Fibroblast of lung (primary cell): ENCODE measurements around the gene TLX2. TPM values are rescaled to one million over a fixed set of nuclear protein-coding genes. Genes with fewer than 3 reads are reported as not detected.

Experiments
- DNase-seq, 2 donors: peaks; one replicate each; pipeline versions ENCODE4 v3.0.0 to v3.0.0-alpha.2; 2010; ENCODE audit warnings: low read depth in 2 of 2
- H2AFZ ChIP-seq: 2 replicates; pipeline ENCODE4 v1.5.1; 2012; ENCODE audit warnings: low read length, control low read depth, inconsistent platforms
- H3K27ac ChIP-seq: 2 replicates; pipeline ENCODE4 v1.5.1; 2011; ENCODE audit warnings: low read length, control low read depth; ENCODE audit not compliant: insufficient read depth
- H3K27me3 ChIP-seq: 2 replicates; pipeline ENCODE4 v1.5.1; 2011; ENCODE audit warnings: mild to moderate bottlenecking, low read length; ENCODE audit not compliant: control insufficient read depth, insufficient read depth
- H3K36me3 ChIP-seq: 2 replicates; pipeline ENCODE4 v1.5.1; 2011; ENCODE audit warnings: low read length; ENCODE audit not compliant: control insufficient read depth, insufficient read depth
- H3K4me1 ChIP-seq: 2 replicates; pipeline ENCODE4 v1.5.1; 2011; ENCODE audit warnings: low read length; ENCODE audit not compliant: control insufficient read depth, insufficient read depth; ENCODE audit errors: extremely low read depth
- H3K4me2 ChIP-seq: 2 replicates; pipeline ENCODE4 v1.5.1; 2011; ENCODE audit warnings: low read length, control low read depth; ENCODE audit not compliant: insufficient read depth; ENCODE audit errors: extremely low read depth
- H3K4me3 ChIP-seq, 4 experiments: fragments of 200-600 bp in 1 of 4; sonication (generic) in 1 of 4; replicated peaks in 1 of 4; 2 replicates each; pipeline ENCODE4 v1.5.1; 2011 to 2016; ENCODE audit warnings: low read length in 4 of 4, low read depth in 3 of 4, mild to moderate bottlenecking in 3 of 4, control low read depth in 2 of 4, inconsistent platforms in 1 of 4, mixed read lengths in 1 of 4; ENCODE audit not compliant: insufficient read depth in 1 of 4; ENCODE audit errors: control extremely low read depth in 1 of 4
- H3K79me2 ChIP-seq: 2 replicates; pipeline ENCODE4 v1.5.1; 2012; ENCODE audit warnings: mild to moderate bottlenecking, low read length, inconsistent platforms; ENCODE audit not compliant: control insufficient read depth, insufficient read depth
- H3K9ac ChIP-seq: 2 replicates; pipeline ENCODE4 v1.5.1; 2011; ENCODE audit warnings: mild to moderate bottlenecking, low read length, control low read depth; ENCODE audit not compliant: insufficient read depth
- H3K9me3 ChIP-seq: 2 replicates; pipeline ENCODE4 v1.5.1; 2012; ENCODE audit warnings: low read depth, low read length; ENCODE audit not compliant: control insufficient read depth, insufficient read depth
- H4K20me1 ChIP-seq: 2 replicates; pipeline ENCODE4 v1.5.1; 2011; ENCODE audit warnings: low read length; ENCODE audit not compliant: control insufficient read depth, insufficient read depth; ENCODE audit errors: extremely low read depth
- EZH2 ChIP-seq: IDR thresholded peaks from 2 replicates; pipeline ENCODE4 v1.5.1; 2012; ENCODE audit warnings: low read length, control low read depth, mild to moderate bottlenecking; ENCODE audit errors: missing control alignments
- polyA plus RNA-seq, 2 donors: library from polyadenylated mRNA; depleted of rRNA in 1 of 2; stranded (reverse) in 1 of 2; unstranded in 1 of 2; fragments of >200 nt; gene quantifications; 2 replicates each; pipeline ENCODE4 v1.2.1, GENCODE V29; 2011 to 2012; ENCODE audit warnings: missing spikeins in 1 of 2
- total RNA-seq: library from RNA; depleted of rRNA; stranded (reverse); fragments of >200 nt; gene quantifications from 2 replicates; pipeline ENCODE4 v1.2.1, GENCODE V29; 2014
- TF ChIP-seq, protein P1 (sequence below), 2 donors: IDR thresholded peaks in 1 of 2; conservative IDR thresholded peaks in 1 of 2; 1 replicate in 1 of 2; 2 replicates in 1 of 2; pipeline ENCODE4 v1.5.1; 2011 to 2012; ENCODE audit warnings: low read length in 2 of 2, control low read depth in 1 of 2, inconsistent platforms in 1 of 2, low read depth in 1 of 2, mild to moderate bottlenecking in 1 of 2

TLX2 gene
- total and polyA plus RNA-seq, 2 donors (not counting 1 experiment from before 2014, with no cell fraction given) = under 0.01 TPM; not detected in 1

DNA sequence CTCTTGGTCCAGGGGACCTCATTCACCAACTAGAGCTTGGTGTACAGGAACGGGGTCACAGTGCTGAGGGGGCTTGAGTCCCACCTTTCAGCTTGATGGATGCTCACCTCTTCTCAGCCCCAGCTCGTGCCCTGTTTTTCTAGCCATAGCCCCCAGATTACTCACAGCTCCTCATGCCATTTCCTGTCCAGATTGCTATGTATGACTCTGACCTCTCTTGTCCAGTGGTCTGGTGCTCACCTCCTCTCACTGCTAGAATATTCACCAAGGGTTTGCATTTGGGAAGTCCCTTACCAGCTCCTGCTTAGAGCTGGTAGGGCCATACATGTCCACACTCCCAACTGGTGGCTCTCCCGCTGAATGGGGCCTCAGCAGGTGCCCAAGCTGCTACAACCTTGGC is 20.7 kb upstream of the TLX2 start:
- DNase-seq = no peak
- Histone ChIP-seq H3K79me2 (no peaks in the 10 kb centered on the region), H3K4me2 (no peak overlapping the region), H3K36me3 (peaks cover 18% of the 10 kb centered on the region), H3K9me3 (no peaks in the 10 kb centered on the region), H3K4me1 (peaks cover 2% of the 10 kb centered on the region), H3K4me3 (no peak overlapping the region), H3K27me3 (no peaks in the 10 kb centered on the region), H2AFZ (no peak overlapping the region), H3K27ac (no peak overlapping the region), H4K20me1 (no peaks in the 10 kb centered on the region), H3K9ac (no peak overlapping the region)
- no peak for TF ChIP-seq EZH2
- TF ChIP-seq, protein P1, sequence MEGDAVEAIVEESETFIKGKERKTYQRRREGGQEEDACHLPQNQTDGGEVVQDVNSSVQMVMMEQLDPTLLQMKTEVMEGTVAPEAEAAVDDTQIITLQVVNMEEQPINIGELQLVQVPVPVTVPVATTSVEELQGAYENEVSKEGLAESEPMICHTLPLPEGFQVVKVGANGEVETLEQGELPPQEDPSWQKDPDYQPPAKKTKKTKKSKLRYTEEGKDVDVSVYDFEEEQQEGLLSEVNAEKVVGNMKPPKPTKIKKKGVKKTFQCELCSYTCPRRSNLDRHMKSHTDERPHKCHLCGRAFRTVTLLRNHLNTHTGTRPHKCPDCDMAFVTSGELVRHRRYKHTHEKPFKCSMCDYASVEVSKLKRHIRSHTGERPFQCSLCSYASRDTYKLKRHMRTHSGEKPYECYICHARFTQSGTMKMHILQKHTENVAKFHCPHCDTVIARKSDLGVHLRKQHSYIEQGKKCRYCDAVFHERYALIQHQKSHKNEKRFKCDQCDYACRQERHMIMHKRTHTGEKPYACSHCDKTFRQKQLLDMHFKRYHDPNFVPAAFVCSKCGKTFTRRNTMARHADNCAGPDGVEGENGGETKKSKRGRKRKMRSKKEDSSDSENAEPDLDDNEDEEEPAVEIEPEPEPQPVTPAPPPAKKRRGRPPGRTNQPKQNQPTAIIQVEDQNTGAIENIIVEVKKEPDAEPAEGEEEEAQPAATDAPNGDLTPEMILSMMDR (conservative IDR thresholded peaks at IDR 0.05 in 1 of 2, IDR thresholded peaks at IDR 0.05 in 1 of 2; ENCODE audit: low read depth in 1 of 2, low read length in 2 of 2) = no peak

DNA sequence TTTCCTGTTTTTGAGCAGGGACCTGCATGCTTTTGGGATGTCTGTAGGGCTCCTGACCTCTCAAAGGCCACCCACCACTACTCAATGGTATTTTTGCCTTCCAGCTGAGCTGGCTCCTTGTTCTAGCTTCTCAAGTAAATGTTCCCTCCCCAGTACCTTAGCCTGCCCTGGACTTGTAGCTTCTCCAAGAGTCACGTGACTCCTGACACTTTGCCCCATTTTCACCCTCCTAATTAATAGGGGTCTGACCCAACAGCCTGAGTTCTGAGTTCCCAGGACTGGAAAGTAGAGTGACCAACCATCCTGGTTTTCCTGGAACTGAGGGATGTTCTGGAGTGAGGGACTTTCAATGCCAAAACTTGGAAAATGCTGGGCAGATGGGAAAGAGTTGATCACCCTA is 18.8 kb upstream of the TLX2 start:
- Histone ChIP-seq H3K4me1 (peaks cover 7% of the 10 kb centered on the region), H3K27me3 (no peaks in the 10 kb centered on the region), H4K20me1 (no peaks in the 10 kb centered on the region), H3K79me2 (no peaks in the 10 kb centered on the region), H3K9me3 (no peaks in the 10 kb centered on the region), H3K27ac (no peak overlapping the region), H3K9ac (no peak overlapping the region), H2AFZ (no peak overlapping the region), H3K36me3 (peaks cover 16% of the 10 kb centered on the region), H3K4me2 (no peak overlapping the region), H3K4me3 (no peak overlapping the region)
- no peak for DNase-seq
- no peak for TF ChIP-seq EZH2
- TF ChIP-seq, protein P1 (conservative IDR thresholded peaks at IDR 0.05 in 1 of 2, IDR thresholded peaks at IDR 0.05 in 1 of 2; ENCODE audit: low read depth in 1 of 2, low read length in 2 of 2) = no peak

DNA sequence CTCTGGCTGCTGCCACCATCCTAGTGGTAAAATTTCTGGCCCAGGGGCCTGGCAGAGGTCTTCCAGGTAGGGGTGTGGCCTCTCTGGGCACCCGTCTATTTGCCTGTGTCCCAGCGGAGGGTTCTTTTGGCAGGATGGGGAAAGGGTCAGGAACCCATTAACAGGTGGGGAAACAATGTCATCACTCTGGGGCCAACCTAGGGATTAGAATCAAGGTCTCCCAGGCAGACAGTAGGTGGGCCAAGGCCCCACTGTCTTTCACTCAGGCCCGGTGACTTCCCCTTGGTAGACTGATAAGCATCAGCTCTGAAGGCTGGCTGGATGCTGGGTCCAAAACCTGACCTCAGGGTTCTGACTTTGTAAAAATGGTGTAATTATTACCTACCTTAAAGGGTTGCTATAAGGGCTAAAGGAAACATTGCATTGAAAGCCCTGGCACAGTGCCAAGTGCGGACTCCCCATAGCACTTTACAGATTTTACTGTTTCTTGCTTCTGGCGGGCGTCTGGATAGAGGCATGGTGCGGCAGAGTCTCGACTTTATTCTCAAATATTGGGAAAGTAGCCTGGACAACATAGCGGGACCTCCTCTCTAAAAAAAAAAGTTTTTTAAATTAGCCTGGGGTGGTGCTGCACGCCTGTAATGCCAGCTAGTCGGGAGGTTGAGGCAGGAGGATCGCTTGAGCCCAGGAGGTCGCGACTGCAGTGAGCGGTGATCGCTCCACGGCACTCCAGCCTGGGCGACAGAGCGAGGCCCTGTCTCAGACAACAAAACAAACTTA is 17.1 kb upstream of the TLX2 start:
- no peak overlapping the region for H3K4me3 ChIP-seq
- no peak overlapping the region for H2AFZ ChIP-seq
- H3K27ac ChIP-seq = no peak overlapping the region
- DNase-seq = no peak
- H3K36me3 ChIP-seq = peaks cover 6% of the 10 kb centered on the region
- H3K27me3 ChIP-seq = no peaks in the 10 kb centered on the region
- no peak for TF ChIP-seq EZH2
- TF ChIP-seq, protein P1 (conservative IDR thresholded peaks at IDR 0.05 in 1 of 2, IDR thresholded peaks at IDR 0.05 in 1 of 2; ENCODE audit: low read depth in 1 of 2, low read length in 2 of 2) = no peak
- H3K4me2 ChIP-seq = no peak overlapping the region
- peaks cover 7% of the 10 kb centered on the region for H3K4me1 ChIP-seq
- no peaks in the 10 kb centered on the region for H3K79me2 ChIP-seq
- H4K20me1 ChIP-seq = no peaks in the 10 kb centered on the region
- no peaks in the 10 kb centered on the region for H3K9me3 ChIP-seq
- H3K9ac ChIP-seq = no peak overlapping the region
